H9 (cell line): Measurements from ENCODE around the gene GRIK3. TPM values are rescaled to one million over a fixed set of nuclear protein-coding genes. Genes with fewer than 3 reads are reported as not detected.
A peak's percentile ranks its signal among the peaks of the same experiment; 100 is the strongest.

ENCODE experiments used
- DNase-seq: peaks from one replicate; pipeline ENCODE4 v3.0.0-alpha.2; 2017
- H2AFZ ChIP-seq: one replicate; pipeline ENCODE4 v1.6.1; 2013; ENCODE audit warnings: mild to moderate bottlenecking, low read length, control low read depth, moderate library complexity
- H2AK5ac ChIP-seq: 2 replicates; pipeline ENCODE4 v1.6.1; 2013; ENCODE audit warnings: low read length, control low read depth, mixed read lengths; ENCODE audit not compliant: insufficient read length
- H2BK120ac ChIP-seq: one replicate; pipeline ENCODE4 v1.6.1; 2013; ENCODE audit warnings: low read depth, mild to moderate bottlenecking, low read length, control low read depth, inconsistent platforms; ENCODE audit not compliant: poor library complexity, severe bottlenecking
- H2BK12ac ChIP-seq: 2 replicates; pipeline ENCODE4 v1.6.1; 2013; ENCODE audit warnings: low read length, control low read depth, mixed read lengths, low read depth; ENCODE audit not compliant: insufficient read length
- H2BK15ac ChIP-seq: 2 replicates; pipeline ENCODE4 v1.6.1; 2013; ENCODE audit warnings: low read depth, low read length, control low read depth
- H2BK20ac ChIP-seq: one replicate; pipeline ENCODE4 v1.6.1; 2013; ENCODE audit warnings: low read depth, mild to moderate bottlenecking, low read length, control low read depth, inconsistent platforms; ENCODE audit not compliant: poor library complexity, severe bottlenecking
- H2BK5ac ChIP-seq: 2 replicates; pipeline ENCODE4 v1.6.1; 2013; ENCODE audit warnings: low read length, control low read depth, mixed read lengths; ENCODE audit not compliant: insufficient read length
- H3K14ac ChIP-seq: 2 replicates; pipeline ENCODE4 v1.6.1; 2013; ENCODE audit warnings: low read length, control low read depth; ENCODE audit not compliant: insufficient read depth
- H3K18ac ChIP-seq: 2 replicates; pipeline ENCODE4 v1.6.1; 2013; ENCODE audit warnings: low read depth, mild to moderate bottlenecking, mixed read lengths, low read length, control low read depth; ENCODE audit not compliant: insufficient read length
- H3K23ac ChIP-seq: 2 replicates; pipeline ENCODE4 v1.6.1; 2013; ENCODE audit warnings: low read length, control low read depth, mixed read lengths, low read depth; ENCODE audit not compliant: insufficient read length
- H3K23me2 ChIP-seq: 2 replicates; pipeline ENCODE4 v1.6.1; 2013; ENCODE audit warnings: low read depth, mild to moderate bottlenecking, mixed read lengths, low read length, control low read depth; ENCODE audit not compliant: insufficient read length, poor library complexity, severe bottlenecking
- H3K27ac ChIP-seq: 2 replicates; pipeline ENCODE4 v1.5.1; 2013; ENCODE audit warnings: low read length, control low read depth, mixed read lengths, low read depth; ENCODE audit not compliant: insufficient read length
- H3K27me3 ChIP-seq: 2 replicates; pipeline ENCODE4 v1.6.1; 2013; ENCODE audit warnings: low read length, control low read depth, inconsistent platforms; ENCODE audit not compliant: insufficient read depth
- H3K4ac ChIP-seq: 2 replicates; pipeline ENCODE4 v1.6.1; 2013; ENCODE audit warnings: low read depth, mild to moderate bottlenecking, control low read depth, inconsistent platforms, low read length, moderate library complexity
- H3K4me1 ChIP-seq: 2 replicates; pipeline ENCODE4 v1.6.1; 2013; ENCODE audit warnings: low read length, control low read depth, inconsistent platforms; ENCODE audit not compliant: insufficient read depth
- H3K4me2 ChIP-seq: 2 replicates; pipeline ENCODE4 v1.6.1; 2013; ENCODE audit warnings: low read length, control low read depth, mixed read lengths; ENCODE audit not compliant: insufficient read length, insufficient read depth
- H3K56ac ChIP-seq: 2 replicates; pipeline ENCODE4 v1.6.1; 2013; ENCODE audit warnings: low read depth, mild to moderate bottlenecking, mixed read lengths, low read length, control low read depth; ENCODE audit not compliant: insufficient read length
- H3K79me1 ChIP-seq: 2 replicates; pipeline ENCODE4 v1.6.1; 2013; ENCODE audit warnings: low read depth, mild to moderate bottlenecking, moderate library complexity, low read length, control low read depth, inconsistent platforms; ENCODE audit not compliant: insufficient read depth, poor library complexity, severe bottlenecking
- H3K79me2 ChIP-seq: 2 replicates; pipeline ENCODE4 v1.6.1; 2013; ENCODE audit warnings: low read length, control low read depth, inconsistent platforms; ENCODE audit not compliant: insufficient read depth
- H3K9ac ChIP-seq: 2 replicates; pipeline ENCODE4 v1.6.1; 2013; ENCODE audit warnings: low read length, control low read depth, mixed read lengths; ENCODE audit not compliant: insufficient read length; ENCODE audit errors: extremely low read depth
- H3K9me3 ChIP-seq: one replicate; pipeline ENCODE4 v1.6.1; 2013; ENCODE audit warnings: low read depth, low read length, inconsistent platforms; ENCODE audit not compliant: control insufficient read depth
- H3T11ph ChIP-seq: one replicate; pipeline ENCODE4 v1.6.1; 2013; ENCODE audit warnings: mild to moderate bottlenecking, low read length, control low read depth, inconsistent platforms
- H4K20me1 ChIP-seq: one replicate; pipeline ENCODE4 v1.6.1; 2013; ENCODE audit not compliant: control insufficient read depth, insufficient read length, insufficient read depth
- H4K5ac ChIP-seq: 2 replicates; pipeline ENCODE4 v1.6.1; 2013; ENCODE audit warnings: low read depth, mild to moderate bottlenecking, mixed read lengths, low read length, control low read depth; ENCODE audit not compliant: insufficient read length
- H4K8ac ChIP-seq: replicated peaks from 2 replicates; pipeline ENCODE4 v1.6.1; 2013; ENCODE audit warnings: low read length, control low read depth, mixed read lengths, low read depth; ENCODE audit not compliant: insufficient read length
- H4K91ac ChIP-seq: 2 replicates; pipeline ENCODE4 v1.6.1; 2013; ENCODE audit warnings: low read depth, mild to moderate bottlenecking, moderate library complexity, mixed read lengths, low read length, control low read depth; ENCODE audit not compliant: insufficient read length
- H3K27ac Mint-ChIP-seq, 3 experiments: 2 replicates in 2 of 3; 3 replicates in 1 of 3; pipeline ENCODE4 v1.8.0; 2020 to 2021; ENCODE audit warnings: mixed read lengths in 3 of 3, mild to moderate bottlenecking in 1 of 3, moderate library complexity in 1 of 3
- H3K27me3 Mint-ChIP-seq: 2 replicates; pipeline ENCODE4 v1.8.0; 2021; ENCODE audit warnings: low read depth, mild to moderate bottlenecking, moderate library complexity, mixed read lengths
- H3K36me3 Mint-ChIP-seq, 3 experiments: 2 replicates in 2 of 3; 3 replicates in 1 of 3; pipeline ENCODE4 v1.8.0; 2020 to 2021; ENCODE audit warnings: low read depth in 3 of 3, mixed read lengths in 3 of 3; ENCODE audit not compliant: insufficient read depth in 1 of 3
- H3K4me1 Mint-ChIP-seq, 2 experiments: 2 replicates each; pipeline ENCODE4 v1.8.0; 2020; ENCODE audit warnings: mixed read lengths in 2 of 2
- H3K4me3 Mint-ChIP-seq, 2 experiments: 2 replicates in 1 of 2; 3 replicates in 1 of 2; pipeline ENCODE4 v1.8.0; 2020 to 2021; ENCODE audit warnings: mild to moderate bottlenecking in 2 of 2, mixed read lengths in 2 of 2, moderate library complexity in 1 of 2
- H3K9me3 Mint-ChIP-seq, 2 experiments: 2 replicates in 1 of 2; 3 replicates in 1 of 2; pipeline ENCODE4 v1.8.0; 2020; ENCODE audit warnings: mild to moderate bottlenecking in 2 of 2, mixed read lengths in 2 of 2, moderate library complexity in 1 of 2
- WGBS: extraction: QIAGEN DNeasy Blood & Tissue Kit; methylation state at CpG from one replicate; pipeline ENCODE4 v1.1.7; 2013; ENCODE audit warnings: missing lambda C conversion rate, low lambda C conversion rate, mixed read lengths; ENCODE audit not compliant: insufficient read length; ENCODE audit errors: extremely low coverage; 5-methylcytosine and 5-hydroxymethylcytosine counted together
- total RNA-seq: library from RNA; stranded (reverse); gene quantifications from 2 replicates; pipeline ENCODE4 v1.2.1, GENCODE V29; 2021
- TF ChIP-seq, protein P1 (sequence below): fragments of 200-600 bp; sonication (generic); conservative IDR thresholded peaks from 3 replicates; pipeline ENCODE4 v1.8.0; 2021; ENCODE audit warnings: antibody characterized with exemption, mild to moderate bottlenecking

The GRIK3 gene
- total RNA-seq, 1 experiment from 2014 or later, result 1.7 TPM

DNA sequence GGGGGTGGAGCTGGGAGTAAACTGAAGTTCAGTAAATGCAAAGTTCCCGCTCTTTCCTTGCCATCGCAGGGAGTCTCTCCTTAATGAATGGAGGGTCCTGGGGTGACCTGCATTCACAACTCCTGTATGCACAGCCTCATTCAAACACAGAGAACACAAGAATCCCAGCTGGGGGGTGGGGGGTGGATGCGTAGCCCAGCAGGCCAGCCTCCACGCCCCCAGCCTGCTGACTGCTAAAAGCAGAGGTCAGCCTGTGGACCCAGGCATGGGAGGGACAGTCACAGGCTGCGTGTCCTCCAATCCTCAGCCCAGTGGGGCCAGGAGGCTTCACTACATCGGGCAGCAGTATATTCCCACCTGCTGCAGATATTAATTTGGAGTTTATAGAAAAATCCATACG lies 263.1 kb downstream of the GRIK3 start:
- H4K91ac ChIP-seq, result no peak overlapping the region
- H3K18ac ChIP-seq, result no peak overlapping the region
- no peaks in the 10 kb centered on the region for H3K9me3 ChIP-seq
- Mint-ChIP-seq H3K27ac (peak overlapping the region; percentile 94 to 97 (median 96); a peak in 6 of 7 replicates), H3K4me1 (peaks cover 59 to 68% of the 10 kb centered on the region in 2 experiments), H3K36me3 (no peaks in the 10 kb centered on the region), H3K27me3 (peaks cover 24% of the 10 kb centered on the region), H3K9me3 (peaks cover 0 to 3% of the 10 kb centered on the region in 2 experiments; a peak in 2 of 5 replicates), H3K4me3 (peak overlapping the region; percentile 52 to 74)
- WGBS, result no CpG with 5 or more reads among the region's 7 CpGs
- H3K56ac ChIP-seq, result no peak overlapping the region
- no peak overlapping the region for H2BK20ac ChIP-seq
- H3K23me2 ChIP-seq, result no peaks in the 10 kb centered on the region
- H3K4ac ChIP-seq, result no peak overlapping the region
- H2BK120ac ChIP-seq, result no peak overlapping the region
- H3K14ac ChIP-seq, result no peak overlapping the region
- H3K9ac ChIP-seq, result no peak overlapping the region
- peaks cover 19% of the 10 kb centered on the region; the same call in 1 of the 2 replicates for H3K4me1 ChIP-seq
- no peak overlapping the region for H2BK12ac ChIP-seq
- no peaks in the 10 kb centered on the region for H3K79me1 ChIP-seq
- H3K27ac ChIP-seq, result no peak overlapping the region
- no peak overlapping the region for H3T11ph ChIP-seq
- no peak overlapping the region for H4K5ac ChIP-seq
- no peak overlapping the region for H4K8ac ChIP-seq
- H3K79me2 ChIP-seq, result no peaks in the 10 kb centered on the region
- H2BK5ac ChIP-seq, result no peak overlapping the region
- DNase-seq, result peak; percentile 65
- no peaks in the 10 kb centered on the region for H3K27me3 ChIP-seq
- no peaks in the 10 kb centered on the region for H4K20me1 ChIP-seq
- no peak overlapping the region for H2AK5ac ChIP-seq
- no peak overlapping the region for H3K23ac ChIP-seq
- H2AFZ ChIP-seq, result no peak overlapping the region
- TF ChIP-seq, protein P1, sequence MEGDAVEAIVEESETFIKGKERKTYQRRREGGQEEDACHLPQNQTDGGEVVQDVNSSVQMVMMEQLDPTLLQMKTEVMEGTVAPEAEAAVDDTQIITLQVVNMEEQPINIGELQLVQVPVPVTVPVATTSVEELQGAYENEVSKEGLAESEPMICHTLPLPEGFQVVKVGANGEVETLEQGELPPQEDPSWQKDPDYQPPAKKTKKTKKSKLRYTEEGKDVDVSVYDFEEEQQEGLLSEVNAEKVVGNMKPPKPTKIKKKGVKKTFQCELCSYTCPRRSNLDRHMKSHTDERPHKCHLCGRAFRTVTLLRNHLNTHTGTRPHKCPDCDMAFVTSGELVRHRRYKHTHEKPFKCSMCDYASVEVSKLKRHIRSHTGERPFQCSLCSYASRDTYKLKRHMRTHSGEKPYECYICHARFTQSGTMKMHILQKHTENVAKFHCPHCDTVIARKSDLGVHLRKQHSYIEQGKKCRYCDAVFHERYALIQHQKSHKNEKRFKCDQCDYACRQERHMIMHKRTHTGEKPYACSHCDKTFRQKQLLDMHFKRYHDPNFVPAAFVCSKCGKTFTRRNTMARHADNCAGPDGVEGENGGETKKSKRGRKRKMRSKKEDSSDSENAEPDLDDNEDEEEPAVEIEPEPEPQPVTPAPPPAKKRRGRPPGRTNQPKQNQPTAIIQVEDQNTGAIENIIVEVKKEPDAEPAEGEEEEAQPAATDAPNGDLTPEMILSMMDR, result no peak
- H2BK15ac ChIP-seq, result no peak overlapping the region
- H3K4me2 ChIP-seq, result peak overlapping the region; percentile 4
